GM12891 (cell line): Measurements from ENCODE around the gene FADS1.
A peak's percentile ranks its signal among the peaks of the same experiment; 100 is the strongest.

Experiments used
- POLR2A ChIP-seq: IDR thresholded peaks from 2 replicates; pipeline ENCODE4 v1.6.1; 2011; ENCODE audit warnings: low read depth, low read length, control low read depth
- POLR2AphosphoS5 ChIP-seq: IDR thresholded peaks from 2 replicates; pipeline ENCODE4 v1.6.1; 2011; ENCODE audit warnings: low read depth, low read length, control low read depth
- SPI1 ChIP-seq: IDR thresholded peaks from 2 replicates; pipeline ENCODE4 v1.6.1; 2011; ENCODE audit warnings: low read depth, low read length, control low read depth
- TAF1 ChIP-seq: IDR thresholded peaks from 2 replicates; pipeline ENCODE4 v1.6.1; 2011; ENCODE audit warnings: low read depth, low read length, control low read depth

GRCh38 chr11:61814958-61815789, 1.6 kb downstream of the FADS1 start:
- TF ChIP-seq POLR2A (no peak), TAF1 (no peak), POLR2AphosphoS5 (peak; percentile 21; the same call in 1 of the 2 replicates), SPI1 (no peak)
